Measurements from ENCODE around the gene KCND3. TPM values are rescaled to one million over a fixed set of nuclear protein-coding genes. Genes with fewer than 3 reads are reported as not detected.

KCND3 gene
- polyA plus RNA-seq, 1 donor (not counting 4 experiments of a cell fraction or from before 2014, with no cell fraction given), result 0.21 TPM

DNA sequence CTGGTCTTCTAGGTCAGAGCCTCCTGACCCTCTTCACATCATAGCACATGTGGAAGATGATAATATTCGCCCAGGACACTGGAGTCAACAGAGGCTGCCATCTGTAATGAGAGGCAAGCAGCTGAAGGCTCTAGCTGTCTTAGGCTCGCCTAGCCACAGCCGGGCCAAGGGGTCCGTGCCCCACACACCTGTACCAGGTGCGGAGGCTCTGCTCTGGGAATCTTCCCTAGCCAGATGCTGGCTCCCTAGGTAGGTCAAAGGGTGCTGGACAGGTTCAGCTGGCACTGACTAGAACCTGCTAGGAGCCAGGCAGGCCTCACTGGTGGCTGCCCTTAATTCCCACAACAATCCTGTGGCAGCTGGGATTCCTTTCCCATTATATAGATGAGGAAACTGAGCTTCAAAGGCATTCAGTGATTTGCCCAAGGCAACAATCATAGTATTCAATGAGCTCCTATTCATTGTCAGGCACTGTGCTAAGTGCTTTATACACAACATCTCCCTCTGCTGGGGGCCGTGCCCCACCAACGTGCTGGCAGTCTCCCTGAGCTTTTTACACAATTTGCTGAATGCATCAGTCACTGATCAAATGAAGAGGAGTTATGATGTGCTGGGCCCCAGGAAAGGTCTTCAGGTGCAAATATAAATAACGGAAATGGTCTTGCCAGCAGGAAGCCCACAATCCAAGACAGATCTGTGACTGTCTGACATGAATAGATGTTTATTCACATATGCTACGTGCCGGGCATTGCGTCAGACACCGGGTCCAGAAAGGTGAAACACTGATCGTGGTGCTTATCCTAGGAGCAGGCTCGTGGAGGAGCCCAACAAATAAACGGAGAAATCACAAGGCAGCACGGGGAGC lies 175.8 kb downstream of the KCND3 start:
- no peak for TF ChIP-seq EZH2 (IDR thresholded peaks at IDR 0.05; ENCODE audit: low read length)
- TF ChIP-seq, protein P1, sequence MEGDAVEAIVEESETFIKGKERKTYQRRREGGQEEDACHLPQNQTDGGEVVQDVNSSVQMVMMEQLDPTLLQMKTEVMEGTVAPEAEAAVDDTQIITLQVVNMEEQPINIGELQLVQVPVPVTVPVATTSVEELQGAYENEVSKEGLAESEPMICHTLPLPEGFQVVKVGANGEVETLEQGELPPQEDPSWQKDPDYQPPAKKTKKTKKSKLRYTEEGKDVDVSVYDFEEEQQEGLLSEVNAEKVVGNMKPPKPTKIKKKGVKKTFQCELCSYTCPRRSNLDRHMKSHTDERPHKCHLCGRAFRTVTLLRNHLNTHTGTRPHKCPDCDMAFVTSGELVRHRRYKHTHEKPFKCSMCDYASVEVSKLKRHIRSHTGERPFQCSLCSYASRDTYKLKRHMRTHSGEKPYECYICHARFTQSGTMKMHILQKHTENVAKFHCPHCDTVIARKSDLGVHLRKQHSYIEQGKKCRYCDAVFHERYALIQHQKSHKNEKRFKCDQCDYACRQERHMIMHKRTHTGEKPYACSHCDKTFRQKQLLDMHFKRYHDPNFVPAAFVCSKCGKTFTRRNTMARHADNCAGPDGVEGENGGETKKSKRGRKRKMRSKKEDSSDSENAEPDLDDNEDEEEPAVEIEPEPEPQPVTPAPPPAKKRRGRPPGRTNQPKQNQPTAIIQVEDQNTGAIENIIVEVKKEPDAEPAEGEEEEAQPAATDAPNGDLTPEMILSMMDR (optimal IDR thresholded peaks at IDR 0.05 in 1 of 3, IDR thresholded peaks at IDR 0.05 in 1 of 3, conservative IDR thresholded peaks at IDR 0.05 in 1 of 3; ENCODE audit: extremely low read depth in 1 of 3, insufficient read depth in 2 of 3, low read length in 3 of 3), result peak in 1 of 3 experiments; percentile 2
- Histone ChIP-seq H3K9ac (ENCODE audit: control insufficient read depth, extremely low read depth, insufficient read depth, low read length) (no peak overlapping the region), H4K20me1 (ENCODE audit: control insufficient read depth, extremely low read depth, insufficient read depth, low read length) (no peaks in the 10 kb centered on the region), H2AFZ (ENCODE audit: control insufficient read depth, low read length) (no peak overlapping the region), H3K36me3 (ENCODE audit: control insufficient read depth in 2 of 2, extremely low read depth in 1 of 2, insufficient read depth in 2 of 2, low read length in 2 of 2) (no peaks in the 10 kb centered on the region), H3K4me2 (ENCODE audit: control insufficient read depth, extremely low read depth, insufficient read depth, low read depth, low read length) (no peak overlapping the region), H3K9me1 (ENCODE audit: control insufficient read depth, extremely low read depth, insufficient read depth, low read length) (no peaks in the 10 kb centered on the region), H3K27me3 (ENCODE audit: control insufficient read depth, extremely low read depth, insufficient read depth, low read length) (no peaks in the 10 kb centered on the region), H3K79me2 (ENCODE audit: control insufficient read depth, insufficient read depth, low read length) (no peaks in the 10 kb centered on the region), H3K4me3 (ENCODE audit: control insufficient read depth in 2 of 3, extremely low read depth in 1 of 3, insufficient read depth in 2 of 3, low read depth in 1 of 3, low read length in 3 of 3) (no peak overlapping the region), H3K27ac (ENCODE audit: control insufficient read depth, insufficient read depth, low read length) (no peak overlapping the region), H3K4me1 (ENCODE audit: control insufficient read depth, extremely low read depth, insufficient read depth, low read length) (no peaks in the 10 kb centered on the region), H3K9me3 (ENCODE audit: control insufficient read depth, low read depth, low read length) (no peaks in the 10 kb centered on the region)
- no peak for DNase-seq (ENCODE audit: low read depth, low spot score)
- dilution Hi-C loops (cut with MboI; ENCODE audit: extremely low pct_ligation_motif_present, low sequenced_read_pairs), result no loop called here
- FAIRE-seq, result no peak

- TF ChIP-seq, protein P1 (optimal IDR thresholded peaks at IDR 0.05 in 1 of 3, IDR thresholded peaks at IDR 0.05 in 1 of 3, conservative IDR thresholded peaks at IDR 0.05 in 1 of 3; ENCODE audit: extremely low read depth in 1 of 3, insufficient read depth in 2 of 3, low read length in 3 of 3), result no peak
- no peak for TF ChIP-seq EZH2 (IDR thresholded peaks at IDR 0.05; ENCODE audit: low read length)
- Histone ChIP-seq H3K27me3 (ENCODE audit: control insufficient read depth, extremely low read depth, insufficient read depth, low read length) (no peaks in the 10 kb centered on the region), H4K20me1 (ENCODE audit: control insufficient read depth, extremely low read depth, insufficient read depth, low read length) (no peaks in the 10 kb centered on the region), H2AFZ (ENCODE audit: control insufficient read depth, low read length) (no peak overlapping the region), H3K36me3 (ENCODE audit: control insufficient read depth in 2 of 2, extremely low read depth in 1 of 2, insufficient read depth in 2 of 2, low read length in 2 of 2) (no peaks in the 10 kb centered on the region), H3K79me2 (ENCODE audit: control insufficient read depth, insufficient read depth, low read length) (no peaks in the 10 kb centered on the region), H3K27ac (ENCODE audit: control insufficient read depth, insufficient read depth, low read length) (no peak overlapping the region), H3K4me2 (ENCODE audit: control insufficient read depth, extremely low read depth, insufficient read depth, low read depth, low read length) (no peak overlapping the region), H3K4me1 (ENCODE audit: control insufficient read depth, extremely low read depth, insufficient read depth, low read length) (no peaks in the 10 kb centered on the region), H3K9ac (ENCODE audit: control insufficient read depth, extremely low read depth, insufficient read depth, low read length) (no peak overlapping the region), H3K4me3 (ENCODE audit: control insufficient read depth in 2 of 3, extremely low read depth in 1 of 3, insufficient read depth in 2 of 3, low read depth in 1 of 3, low read length in 3 of 3) (no peak overlapping the region), H3K9me3 (ENCODE audit: control insufficient read depth, low read depth, low read length) (no peaks in the 10 kb centered on the region), H3K9me1 (ENCODE audit: control insufficient read depth, extremely low read depth, insufficient read depth, low read length) (no peaks in the 10 kb centered on the region)
- FAIRE-seq (no peak), DNase-seq (ENCODE audit: low read depth, low spot score) (no peak)
- dilution Hi-C loops (cut with MboI; ENCODE audit: extremely low pct_ligation_motif_present, low sequenced_read_pairs), result no loop called here
Measured at GRCh38 chr1:111812306-111812705, 177.2 kb downstream of the KCND3 start.

Measured in keratinocyte (primary cell).